Measurements from ENCODE around the gene ATP5F1B. TPM values are rescaled to one million over a fixed set of nuclear protein-coding genes. Genes with fewer than 3 reads are reported as not detected.
A peak's percentile ranks its signal among the peaks of the same experiment; 100 is the strongest.

ATP5F1B gene
- total RNA-seq, 1 experiment from 2014 or later = 1,051 TPM

DNA sequence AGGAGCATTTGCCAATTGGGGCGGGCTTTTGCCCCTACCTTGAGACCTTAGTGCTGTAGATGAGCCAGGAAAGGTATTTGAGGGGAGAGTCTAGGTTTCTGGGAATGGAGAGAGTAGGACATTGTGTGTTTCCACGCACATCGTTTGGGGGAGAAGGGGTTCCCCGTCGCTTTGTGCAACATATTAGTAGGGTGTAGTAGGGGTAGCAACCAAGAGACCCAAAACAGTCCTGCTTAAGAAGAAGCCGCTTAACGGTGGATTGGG, 43.0 kb upstream of the ATP5F1B start:
- POLR2A ChIA-PET = interaction anchor here (0.6 to 2.1 kb wide), 18 partner anchors 9 to 423 kb away, joined by 3 to 31 read pairs (median 4); partner anchors contain the start of genes NACA, RBMS2 and STAT6
- H3K27ac ChIP-seq (ENCODE audit: low read depth, low read length) = peak overlapping the region; percentile 97
- CTCF ChIA-PET = interaction anchor here (1.2 to 1.9 kb wide), 3 partner anchors 10 to 53 kb away, joined by 3 to 16 read pairs (median 4); no protein-coding TSS in a partner anchor
- H3K79me2 ChIP-seq (ENCODE audit: insufficient read depth, low read length) = peaks cover 48% of the 10 kb centered on the region
- TF ChIP-seq ELF1 (IDR thresholded peaks at IDR 0.05; ENCODE audit: borderline replicate concordance, low read depth) = no peak
- TF ChIP-seq TCF7L2 (IDR thresholded peaks at IDR 0.05; ENCODE audit: borderline replicate concordance, extremely low read depth, insufficient read depth, insufficient read length) = no peak
- TF ChIP-seq POLR2A (IDR thresholded peaks at IDR 0.05; ENCODE audit: borderline replicate concordance, extremely low read depth, insufficient read depth, insufficient read length) = no peak
- RAD21 ChIA-PET (ENCODE audit: low non-redundant PET in 1 of 2, low total read pairs in 2 of 2, uncharacterized antibody in 2 of 2, unreplicated experiment in 2 of 2) = no interaction called here
- ATAC-seq (no peak; the same call in 1 of the 2 replicates), DNase-seq (ENCODE audit: low read depth, low spot score) (no peak)
- BruUV-seq (replicated peaks) = TSS peak; percentile 98
- H3K4me3 ChIP-seq (replicated peaks in 1 of 2; ENCODE audit: low read depth in 1 of 2, low read length in 2 of 2) = peak overlapping the region; percentile 55 to 99
- peak overlapping the region; percentile 96 for H3K4me2 ChIP-seq (ENCODE audit: low read length)
- peaks cover 6 to 49% of the 10 kb centered on the region in 2 experiments; a peak in 3 of 4 replicates for H3K4me1 ChIP-seq (ENCODE audit: control insufficient read depth in 1 of 2, insufficient read depth in 2 of 2, low read length in 2 of 2)
- H3K9me2 ChIP-seq (ENCODE audit: insufficient read depth) = no peaks in the 10 kb centered on the region
- H3K36me3 ChIP-seq (ENCODE audit: control insufficient read depth in 1 of 2, insufficient read depth in 2 of 2, low read length in 2 of 2) = peaks cover 11 to 16% of the 10 kb centered on the region in 2 experiments
- H2AFZ ChIP-seq (ENCODE audit: low read depth, low read length, poor library complexity, severe bottlenecking) = no peak overlapping the region
- peak overlapping the region; percentile 97 for H3K9ac ChIP-seq (ENCODE audit: low read length)
- no peaks in the 10 kb centered on the region for H3K9me3 ChIP-seq (ENCODE audit: control insufficient read depth in 1 of 2, insufficient read depth in 1 of 2, low read depth in 1 of 2, low read length in 2 of 2)
- intact Hi-C loops (cut with micrococcal nuclease) = loop anchor here (2.0 kb wide), 3 partner anchors 36 to 52 kb away; partner anchors contain the start of gene NACA
- no peaks in the 10 kb centered on the region for H3K27me3 ChIP-seq (ENCODE audit: insufficient read depth, low read length)
- peaks cover 15% of the 10 kb centered on the region; the same call in 1 of the 2 replicates for H4K20me1 ChIP-seq (ENCODE audit: insufficient read depth)

DNA sequence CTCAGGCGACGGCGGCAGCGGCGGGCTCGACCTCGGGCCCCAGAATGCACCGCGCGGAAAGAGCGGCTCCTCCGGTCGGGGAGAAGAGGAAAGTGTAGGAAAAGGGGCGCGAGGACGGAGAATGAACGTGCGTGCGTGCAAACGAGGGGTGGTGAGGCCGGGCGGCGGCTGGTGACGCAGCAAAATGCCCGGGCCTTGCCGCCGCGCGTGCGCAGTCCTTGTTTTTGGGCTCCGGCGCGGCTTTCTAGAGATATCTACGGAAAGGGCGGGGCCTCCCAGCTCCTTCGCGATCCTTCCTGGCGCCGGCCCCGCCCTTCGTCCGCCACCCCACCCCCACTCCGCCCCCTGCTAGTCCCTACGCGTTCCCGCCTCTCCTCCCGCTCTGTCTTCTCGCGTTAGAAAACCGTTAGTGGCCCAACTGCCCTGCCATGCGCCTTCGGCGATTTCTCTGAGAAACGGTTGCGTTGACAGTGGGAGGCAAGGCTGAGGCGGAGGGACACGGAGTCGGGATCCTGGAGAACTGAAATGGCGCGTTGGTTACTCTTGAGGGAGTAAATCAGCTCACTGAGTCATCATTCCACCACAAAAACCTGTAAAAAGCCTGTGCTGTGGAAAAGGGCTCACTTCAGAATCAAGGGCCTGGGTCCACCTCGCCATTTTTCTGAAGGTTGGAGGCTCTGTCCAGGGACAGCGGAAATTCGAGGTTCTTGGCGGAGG, 42.5 kb upstream of the ATP5F1B start, which contains the start of gene PTGES3:
PTGES3 (minus strand) TSS at position 156 of the 717 bp plus-strand sequence. CDS start 285 bp downstream, outside the sequence.
- RAD21 ChIA-PET (ENCODE audit: low non-redundant PET in 1 of 2, low total read pairs in 2 of 2, uncharacterized antibody in 2 of 2, unreplicated experiment in 2 of 2) = interaction anchor here in 1 of 2 experiments (0.5 kb wide), 1 partner anchor 15 kb away, joined by 6 read pairs; no protein-coding TSS in a partner anchor
- peaks cover 15% of the 10 kb centered on the region; the same call in 1 of the 2 replicates for H4K20me1 ChIP-seq (ENCODE audit: insufficient read depth)
- peaks cover 53% of the 10 kb centered on the region for H3K79me2 ChIP-seq (ENCODE audit: insufficient read depth, low read length)
- intact Hi-C loops (cut with micrococcal nuclease) = loop anchor here (2.0 kb wide), 3 partner anchors 37 to 51 kb away; partner anchors contain the start of gene NACA
- H3K9ac ChIP-seq (ENCODE audit: low read length) = peak within 1 kb of the TSS; percentile 100
- H3K4me2 ChIP-seq (ENCODE audit: low read length) = peak within 1 kb of the TSS; percentile 96
- H3K9me3 ChIP-seq (ENCODE audit: control insufficient read depth in 1 of 2, insufficient read depth in 1 of 2, low read depth in 1 of 2, low read length in 2 of 2) = no peaks in the 10 kb centered on the region
- no TSS peak for BruUV-seq (replicated peaks)
- peaks cover 11 to 16% of the 10 kb centered on the region in 2 experiments for H3K36me3 ChIP-seq (ENCODE audit: control insufficient read depth in 1 of 2, insufficient read depth in 2 of 2, low read length in 2 of 2)
- peaks cover 6 to 49% of the 10 kb centered on the region in 2 experiments; a peak in 3 of 4 replicates for H3K4me1 ChIP-seq (ENCODE audit: control insufficient read depth in 1 of 2, insufficient read depth in 2 of 2, low read length in 2 of 2)
- peak within 1 kb of the TSS; percentile 97 for H3K27ac ChIP-seq (ENCODE audit: low read depth, low read length)
- H2AFZ ChIP-seq (ENCODE audit: low read depth, low read length, poor library complexity, severe bottlenecking) = no peak within 1 kb of the TSS
- no peaks in the 10 kb centered on the region for H3K9me2 ChIP-seq (ENCODE audit: insufficient read depth)
- CTCF ChIA-PET = interaction anchor here (1.2 to 1.9 kb wide), 3 partner anchors 10 to 52 kb away, joined by 3 to 16 read pairs (median 4); no protein-coding TSS in a partner anchor
- DNase-seq (ENCODE audit: low read depth, low spot score) (peak; percentile 96), ATAC-seq (peak; percentile 82)
- POLR2A ChIA-PET = interaction anchor here (0.6 to 2.1 kb wide), 26 partner anchors 9 to 477 kb away, joined by 3 to 31 read pairs (median 4); partner anchors contain the start of genes LRP1, NACA, RBMS2 and STAT6
- H3K27me3 ChIP-seq (ENCODE audit: insufficient read depth, low read length) = no peaks in the 10 kb centered on the region
- peak within 1 kb of the TSS; percentile 99 to 100 for H3K4me3 ChIP-seq (replicated peaks in 1 of 2; ENCODE audit: low read depth in 1 of 2, low read length in 2 of 2)
- TF ChIP-seq JUND (IDR thresholded peaks at IDR 0.05) (no peak), SRF (IDR thresholded peaks at IDR 0.05; ENCODE audit: low read depth) (no peak), CEBPB (IDR thresholded peaks at IDR 0.05; ENCODE audit: low read depth) (no peak), RAD21 (IDR thresholded peaks at IDR 0.05; ENCODE audit: low read depth) (no peak), EZH2 (IDR thresholded peaks at IDR 0.05) (no peak), EGR1 (IDR thresholded peaks at IDR 0.05; ENCODE audit: low read depth) (peak; percentile 7; the same call in 1 of the 2 replicates), FOSL1 (IDR thresholded peaks at IDR 0.05; ENCODE audit: low read depth) (no peak), EZH2phosphoT487 (IDR thresholded peaks at IDR 0.05; ENCODE audit: borderline replicate concordance) (no peak)
- TF ChIP-seq, protein P1, sequence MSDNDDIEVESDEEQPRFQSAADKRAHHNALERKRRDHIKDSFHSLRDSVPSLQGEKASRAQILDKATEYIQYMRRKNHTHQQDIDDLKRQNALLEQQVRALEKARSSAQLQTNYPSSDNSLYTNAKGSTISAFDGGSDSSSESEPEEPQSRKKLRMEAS (IDR thresholded peaks at IDR 0.05) = peak; percentile 96
- TF ChIP-seq, protein P2, sequence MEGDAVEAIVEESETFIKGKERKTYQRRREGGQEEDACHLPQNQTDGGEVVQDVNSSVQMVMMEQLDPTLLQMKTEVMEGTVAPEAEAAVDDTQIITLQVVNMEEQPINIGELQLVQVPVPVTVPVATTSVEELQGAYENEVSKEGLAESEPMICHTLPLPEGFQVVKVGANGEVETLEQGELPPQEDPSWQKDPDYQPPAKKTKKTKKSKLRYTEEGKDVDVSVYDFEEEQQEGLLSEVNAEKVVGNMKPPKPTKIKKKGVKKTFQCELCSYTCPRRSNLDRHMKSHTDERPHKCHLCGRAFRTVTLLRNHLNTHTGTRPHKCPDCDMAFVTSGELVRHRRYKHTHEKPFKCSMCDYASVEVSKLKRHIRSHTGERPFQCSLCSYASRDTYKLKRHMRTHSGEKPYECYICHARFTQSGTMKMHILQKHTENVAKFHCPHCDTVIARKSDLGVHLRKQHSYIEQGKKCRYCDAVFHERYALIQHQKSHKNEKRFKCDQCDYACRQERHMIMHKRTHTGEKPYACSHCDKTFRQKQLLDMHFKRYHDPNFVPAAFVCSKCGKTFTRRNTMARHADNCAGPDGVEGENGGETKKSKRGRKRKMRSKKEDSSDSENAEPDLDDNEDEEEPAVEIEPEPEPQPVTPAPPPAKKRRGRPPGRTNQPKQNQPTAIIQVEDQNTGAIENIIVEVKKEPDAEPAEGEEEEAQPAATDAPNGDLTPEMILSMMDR (IDR thresholded peaks at IDR 0.05 in 2 of 3, conservative IDR thresholded peaks at IDR 0.05 in 1 of 3; ENCODE audit: borderline replicate concordance in 1 of 3, insufficient read depth in 1 of 3, low read depth in 2 of 3, low read length in 2 of 3) = no peak
- TF ChIP-seq, protein P3, sequence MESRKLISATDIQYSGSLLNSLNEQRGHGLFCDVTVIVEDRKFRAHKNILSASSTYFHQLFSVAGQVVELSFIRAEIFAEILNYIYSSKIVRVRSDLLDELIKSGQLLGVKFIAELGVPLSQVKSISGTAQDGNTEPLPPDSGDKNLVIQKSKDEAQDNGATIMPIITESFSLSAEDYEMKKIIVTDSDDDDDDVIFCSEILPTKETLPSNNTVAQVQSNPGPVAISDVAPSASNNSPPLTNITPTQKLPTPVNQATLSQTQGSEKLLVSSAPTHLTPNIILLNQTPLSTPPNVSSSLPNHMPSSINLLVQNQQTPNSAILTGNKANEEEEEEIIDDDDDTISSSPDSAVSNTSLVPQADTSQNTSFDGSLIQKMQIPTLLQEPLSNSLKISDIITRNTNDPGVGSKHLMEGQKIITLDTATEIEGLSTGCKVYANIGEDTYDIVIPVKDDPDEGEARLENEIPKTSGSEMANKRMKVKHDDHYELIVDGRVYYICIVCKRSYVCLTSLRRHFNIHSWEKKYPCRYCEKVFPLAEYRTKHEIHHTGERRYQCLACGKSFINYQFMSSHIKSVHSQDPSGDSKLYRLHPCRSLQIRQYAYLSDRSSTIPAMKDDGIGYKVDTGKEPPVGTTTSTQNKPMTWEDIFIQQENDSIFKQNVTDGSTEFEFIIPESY (IDR thresholded peaks at IDR 0.05; ENCODE audit: extremely low read depth, insufficient replicate concordance, low read length) = peak; percentile 94

Measured in HCT116 (cell line).